Stomach (tissue), 9 donors: ENCODE measurements around the gene TCP11. TPM values are rescaled to one million over a fixed set of nuclear protein-coding genes. Genes with fewer than 3 reads are reported as not detected.

Source experiments
- DNase-seq, 2 donors: peaks; one replicate each; pipeline versions ENCODE4 v3.0.0 to v3.0.0-alpha.2; 2013 to 2019
- H3K27ac ChIP-seq, 5 donors: fragments of 200-600 bp in 4 of 5; sonication (generic) in 4 of 5; one replicate each; pipeline ENCODE4 v1.5.1; 2013 to 2019; ENCODE audit warnings: mild to moderate bottlenecking in 1 of 5, moderate library complexity in 1 of 5
- H3K27me3 ChIP-seq, 3 donors: fragments of 200-600 bp; sonication (generic); one replicate each; pipeline ENCODE4 v1.5.1; 2017 to 2019; ENCODE audit warnings: mixed run types in 1 of 3
- H3K36me3 ChIP-seq, 4 donors: fragments of 200-600 bp; sonication (generic); 1 replicate in 3 of 4; 2 replicates in 1 of 4; pipeline ENCODE4 v1.5.1; 2016 to 2019
- H3K4me1 ChIP-seq, 4 donors: fragments of 200-600 bp; sonication (generic); one replicate each; pipeline ENCODE4 v1.5.1; 2016 to 2019
- H3K4me3 ChIP-seq, 4 donors: fragments of 200-600 bp; sonication (generic) in 3 of 4; one replicate each; pipeline ENCODE4 v1.5.1; 2016 to 2019; ENCODE audit warnings: mild to moderate bottlenecking in 1 of 4
- H3K9me3 ChIP-seq, 4 donors: fragments of 200-600 bp; sonication (generic); one replicate each; pipeline ENCODE4 v1.5.1; 2016 to 2019
- CTCF ChIP-seq, 7 experiments: fragments of 450-650 bp in 4 of 7; fragments of 200-600 bp in 3 of 7; sonication (generic) in 3 of 7; IDR thresholded peaks; one replicate each; pipeline ENCODE4 v1.5.1; 2016 to 2019; ENCODE audit warnings: antibody characterized with exemption in 7 of 7, control low read depth in 2 of 7, mild to moderate bottlenecking in 1 of 7
- EP300 ChIP-seq: sonication (generic); formaldehyde crosslinking; IDR thresholded peaks from one replicate; pipeline ENCODE4 v1.6.1; 2017; ENCODE audit warnings: antibody characterized with exemption
- POLR2A ChIP-seq, 4 donors: fragments of 450-650 bp; IDR thresholded peaks; one replicate each; pipeline ENCODE4 v1.6.1; 2016; ENCODE audit warnings: antibody characterized with exemption in 4 of 4, control low read depth in 2 of 4, mild to moderate bottlenecking in 1 of 4, moderate library complexity in 1 of 4
- POLR2AphosphoS5 ChIP-seq, 3 donors: sonication (generic); formaldehyde crosslinking; IDR thresholded peaks; one replicate each; pipeline ENCODE4 v1.6.1; 2016; ENCODE audit warnings: antibody characterized with exemption in 3 of 3
- WGBS, 5 donors: extraction: QIAGEN DNeasy Blood & Tissue Kit in 3 of 5; methylation state at CpG; one replicate each; pipeline versions ENCODE4 v1.1.5 to v1.1.7; 2013 to 2018; 5-methylcytosine and 5-hydroxymethylcytosine counted together
- intact Hi-C: fragments of 100-400 bp; cut with DNase I; formaldehyde crosslinking; loops from one replicate; pipeline ENCODE4 v1.15.1; 2023; ENCODE audit warnings: low total_unique reads
- polyA plus RNA-seq, 3 donors: library from polyadenylated mRNA; stranded (reverse); fragments of 200-250 nt; gene quantifications; one replicate each; pipeline ENCODE4 v1.2.3, GENCODE V29; 2013
- total RNA-seq, 5 donors: library from RNA; depleted of rRNA; stranded (reverse); fragments of >200 nt; gene quantifications; one replicate each; pipeline versions ENCODE4 v1.1.0 to v1.2.3, GENCODE V29; 2014 to 2016
- donor health status: healthy with polysubstance abuse.
- donor health status: Bipolar disorder and iron deficiency.
- donor health status: healthy.

Gene TCP11
- total and polyA plus RNA-seq, 8 donors: 0.25 to 0.73 TPM; not detected in 6

- TF ChIP-seq CTCF (IDR thresholded peaks at IDR 0.05): no peak
- no peak for TF ChIP-seq POLR2AphosphoS5 (IDR thresholded peaks at IDR 0.05)
- TF ChIP-seq POLR2A (IDR thresholded peaks at IDR 0.05): no peak
- no peak for TF ChIP-seq EP300
- Histone ChIP-seq H3K9me3 (no peaks in the 10 kb centered on the region), H3K27ac (peak overlapping the region in 2 of 5 donors; percentile 81 to 86), H3K36me3 (no peaks in the 10 kb centered on the region), H3K4me1 (peaks cover 20 to 45% (median 42%) of the 10 kb centered on the region in 4 donors), H3K4me3 (no peak overlapping the region), H3K27me3 (peaks cover 0 to 3% (median 0%) of the 10 kb centered on the region in 3 donors)
- WGBS, 5 donors: 49 to 70% (median 59%) methylated on average over 6 of the region's 6 CpGs
- intact Hi-C loops: no loop called here
- no peak for DNase-seq
Observed at GRCh38 chr6:35164277-35164676, 23.1 kb upstream of the TCP11 start.

- Histone ChIP-seq H3K27ac (no peak overlapping the region), H3K4me3 (no peak overlapping the region), H3K4me1 (peaks cover 20 to 45% (median 42%) of the 10 kb centered on the region in 4 donors), H3K9me3 (no peaks in the 10 kb centered on the region), H3K36me3 (no peaks in the 10 kb centered on the region), H3K27me3 (peaks cover 0 to 3% (median 0%) of the 10 kb centered on the region in 3 donors)
- intact Hi-C loops: no loop called here
- DNase-seq: no peak
- TF ChIP-seq CTCF (IDR thresholded peaks at IDR 0.05) (no peak), POLR2A (IDR thresholded peaks at IDR 0.05) (no peak), POLR2AphosphoS5 (IDR thresholded peaks at IDR 0.05) (no peak), EP300 (no peak)
- WGBS, 5 donors: 87 to 93% (median 91%) methylated on average over 7 of the region's 7 CpGs
Observed at GRCh38 chr6:35163836-35164235, 22.7 kb upstream of the TCP11 start.

- Histone ChIP-seq H3K4me1 (peaks cover 20 to 43% (median 40%) of the 10 kb centered on the region in 4 donors), H3K36me3 (no peaks in the 10 kb centered on the region), H3K27ac (no peak overlapping the region), H3K27me3 (peaks cover 0 to 3% (median 0%) of the 10 kb centered on the region in 3 donors), H3K4me3 (no peak overlapping the region), H3K9me3 (no peaks in the 10 kb centered on the region)
- DNase-seq: peak in 1 of 2 donors; percentile 56
- WGBS, 5 donors: 43 to 65% (median 50%) methylated on average over 5 of the region's 5 CpGs
- intact Hi-C loops: no loop called here
- no peak for TF ChIP-seq EP300
- no peak for TF ChIP-seq POLR2AphosphoS5 (IDR thresholded peaks at IDR 0.05)
- TF ChIP-seq CTCF (IDR thresholded peaks at IDR 0.05): no peak
- TF ChIP-seq POLR2A (IDR thresholded peaks at IDR 0.05): no peak
Observed at GRCh38 chr6:35161776-35162607, 20.9 kb upstream of the TCP11 start.

GRCh38 chr6:35161266-35161665, 20.1 kb upstream of the TCP11 start:
- no peak overlapping the region for H3K27ac ChIP-seq
- H3K9me3 ChIP-seq: no peaks in the 10 kb centered on the region
- peaks cover 0 to 3% (median 0%) of the 10 kb centered on the region in 3 donors for H3K27me3 ChIP-seq
- no peak for TF ChIP-seq POLR2AphosphoS5 (IDR thresholded peaks at IDR 0.05)
- TF ChIP-seq EP300: no peak
- no peak for TF ChIP-seq CTCF (IDR thresholded peaks at IDR 0.05)
- TF ChIP-seq POLR2A (IDR thresholded peaks at IDR 0.05): no peak
- peaks cover 18 to 40% (median 32%) of the 10 kb centered on the region in 4 donors for H3K4me1 ChIP-seq
- H3K4me3 ChIP-seq: no peak overlapping the region
- H3K36me3 ChIP-seq: no peaks in the 10 kb centered on the region
- no peak for DNase-seq
- intact Hi-C loops: no loop called here
